Right kidney (tissue), 9 donors: Measurements from ENCODE around the gene SPRY1.

Experiments
- DNase-seq: peaks from one replicate; pipeline ENCODE4 v3.0.0-alpha.2; 2016
- long read RNA-seq, 8 donors: transcript quantifications; one replicate each; lab custom pipeline, GENCODE V29; 2026

The SPRY1 gene, protein sequence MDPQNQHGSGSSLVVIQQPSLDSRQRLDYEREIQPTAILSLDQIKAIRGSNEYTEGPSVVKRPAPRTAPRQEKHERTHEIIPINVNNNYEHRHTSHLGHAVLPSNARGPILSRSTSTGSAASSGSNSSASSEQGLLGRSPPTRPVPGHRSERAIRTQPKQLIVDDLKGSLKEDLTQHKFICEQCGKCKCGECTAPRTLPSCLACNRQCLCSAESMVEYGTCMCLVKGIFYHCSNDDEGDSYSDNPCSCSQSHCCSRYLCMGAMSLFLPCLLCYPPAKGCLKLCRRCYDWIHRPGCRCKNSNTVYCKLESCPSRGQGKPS
- long read RNA-seq, donor 1, transcript SPRY1-206 (2 exons, 849 nt) = major isoform, 19 of 43 reads
- long read RNA-seq, donor 1, partial matches to known transcripts = 15 of 43 reads
- long read RNA-seq, donor 1, other reads (novel, unspliced or antisense) = 7 of 43 reads
- long read RNA-seq, donor 2, transcript SPRY1-206 (2 exons, 849 nt) = major isoform, 22 of 34 reads
- long read RNA-seq, donor 2, partial matches to known transcripts = 0 of 34 reads
- long read RNA-seq, donor 2, other reads (novel, unspliced or antisense) = 6 of 34 reads
- long read RNA-seq, donor 3, transcript SPRY1-206 (2 exons, 849 nt) = major isoform, 15 of 25 reads
- long read RNA-seq, donor 3, partial matches to known transcripts = 0 of 25 reads
- long read RNA-seq, donor 3, other reads (novel, unspliced or antisense) = 8 of 25 reads
- long read RNA-seq, donor 4, transcript SPRY1-206 (2 exons, 849 nt) = major isoform, 22 of 37 reads
- long read RNA-seq, donor 4, partial matches to known transcripts = 0 of 37 reads
- long read RNA-seq, donor 4, other reads (novel, unspliced or antisense) = 11 of 37 reads
- long read RNA-seq, donor 5, transcript SPRY1-206 (2 exons, 849 nt) = major isoform, 21 of 45 reads
- long read RNA-seq, donor 5, partial matches to known transcripts = 0 of 45 reads
- long read RNA-seq, donor 5, other reads (novel, unspliced or antisense) = 19 of 45 reads
- long read RNA-seq, donor 6, transcript SPRY1-206 (2 exons, 849 nt) = major isoform, 32 of 45 reads
- long read RNA-seq, donor 6, partial matches to known transcripts = 0 of 45 reads
- long read RNA-seq, donor 6, other reads (novel, unspliced or antisense) = 9 of 45 reads
- long read RNA-seq, donor 7, transcript SPRY1-206 (2 exons, 849 nt) = major isoform, 36 of 70 reads
- long read RNA-seq, donor 7, transcript SPRY1-204 (2 exons, 1,012 nt) = minor isoform, 7 of 70 reads
- long read RNA-seq, donor 7, partial matches to known transcripts = 16 of 70 reads
- long read RNA-seq, donor 7, other reads (novel, unspliced or antisense) = 10 of 70 reads
- long read RNA-seq, donor 8, transcript SPRY1-206 (2 exons, 849 nt) = major isoform, 15 of 33 reads
- long read RNA-seq, donor 8, partial matches to known transcripts = 0 of 33 reads
- long read RNA-seq, donor 8, other reads (novel, unspliced or antisense) = 14 of 33 reads

DNA sequence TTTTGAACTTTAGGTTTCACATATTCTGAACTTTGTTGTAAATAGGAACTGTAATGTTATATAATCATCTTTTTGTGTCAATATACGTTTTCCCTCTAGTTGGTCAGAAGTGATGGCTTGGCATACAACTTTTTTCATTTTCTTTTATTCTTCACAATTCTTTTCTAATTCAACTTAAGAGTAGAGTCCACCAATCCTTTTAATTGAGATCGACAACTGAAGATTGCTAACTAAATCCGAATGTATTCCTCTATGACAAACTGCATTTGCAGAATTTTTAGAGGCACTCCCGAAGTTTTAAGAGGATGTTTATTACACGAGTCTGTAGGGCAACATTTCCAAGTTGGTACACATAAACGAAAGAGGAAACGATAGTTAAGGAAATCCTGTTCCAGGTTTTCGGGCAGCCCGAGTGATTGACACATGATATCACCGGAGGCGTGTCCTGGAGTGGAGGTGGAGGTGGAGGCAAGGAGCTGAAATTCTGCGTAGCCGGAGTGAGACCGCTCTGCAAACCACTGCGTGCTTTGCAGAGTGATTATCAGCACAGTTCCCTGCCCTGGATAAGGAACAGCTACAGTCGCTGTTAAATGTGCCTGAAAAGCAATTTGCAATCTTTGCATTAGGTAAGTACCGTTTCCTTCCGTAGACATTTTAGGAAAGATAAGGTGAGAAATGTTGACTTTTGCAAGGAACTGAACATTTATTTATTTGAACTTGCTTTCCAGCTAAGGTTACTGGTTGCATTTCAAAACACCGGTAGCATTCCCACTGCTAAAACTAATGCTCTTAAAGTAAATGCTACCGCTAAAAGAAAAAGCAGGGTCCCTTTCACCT is at the start of gene SPRY1:
Gene SPRY1, plus strand, starts transcription at position 489 of the 837 bp plus-strand sequence. CDS start 4,797 bp downstream, outside the sequence.
- DNase-seq = peak; percentile 77

DNA sequence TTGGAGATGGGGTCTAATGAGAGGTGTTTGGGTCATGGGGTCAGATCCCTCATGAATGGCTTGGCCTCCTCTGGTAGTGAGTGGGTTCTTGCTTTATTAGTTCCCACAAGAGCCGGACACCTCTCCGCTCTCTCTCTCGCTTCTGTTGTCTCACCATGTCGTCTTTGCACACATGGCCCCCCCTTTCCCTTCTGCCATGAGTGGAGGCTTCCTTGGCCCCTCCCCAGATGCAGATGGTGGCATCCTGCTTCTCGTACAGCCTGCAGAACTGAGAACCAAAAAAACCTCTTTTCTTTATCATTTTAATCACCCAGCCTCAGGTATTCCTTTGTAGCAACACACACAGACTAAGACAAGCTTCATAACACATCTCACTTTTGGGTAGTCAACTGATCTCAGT is 49.6 kb upstream of the SPRY1 start:
- no peak for DNase-seq

DNA sequence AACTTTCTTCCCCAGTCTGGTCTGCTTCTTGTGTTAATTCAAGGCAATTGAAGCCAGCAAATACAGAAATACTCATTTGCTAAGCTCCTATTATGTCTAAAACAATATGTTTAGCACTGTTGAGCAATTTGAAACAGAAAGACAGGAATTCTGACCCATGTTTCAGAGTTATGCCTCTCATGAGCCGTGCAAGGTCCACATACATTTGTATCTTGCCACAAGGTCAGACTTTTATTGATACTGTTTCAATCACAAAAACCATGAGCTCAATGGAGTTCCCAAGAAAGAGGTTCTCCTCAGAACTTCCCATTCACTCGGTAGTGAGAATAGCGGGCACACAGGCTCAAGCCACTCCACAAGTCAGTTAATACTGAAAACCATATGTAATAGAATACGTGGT is 47.6 kb upstream of the SPRY1 start:
- DNase-seq = no peak

DNA sequence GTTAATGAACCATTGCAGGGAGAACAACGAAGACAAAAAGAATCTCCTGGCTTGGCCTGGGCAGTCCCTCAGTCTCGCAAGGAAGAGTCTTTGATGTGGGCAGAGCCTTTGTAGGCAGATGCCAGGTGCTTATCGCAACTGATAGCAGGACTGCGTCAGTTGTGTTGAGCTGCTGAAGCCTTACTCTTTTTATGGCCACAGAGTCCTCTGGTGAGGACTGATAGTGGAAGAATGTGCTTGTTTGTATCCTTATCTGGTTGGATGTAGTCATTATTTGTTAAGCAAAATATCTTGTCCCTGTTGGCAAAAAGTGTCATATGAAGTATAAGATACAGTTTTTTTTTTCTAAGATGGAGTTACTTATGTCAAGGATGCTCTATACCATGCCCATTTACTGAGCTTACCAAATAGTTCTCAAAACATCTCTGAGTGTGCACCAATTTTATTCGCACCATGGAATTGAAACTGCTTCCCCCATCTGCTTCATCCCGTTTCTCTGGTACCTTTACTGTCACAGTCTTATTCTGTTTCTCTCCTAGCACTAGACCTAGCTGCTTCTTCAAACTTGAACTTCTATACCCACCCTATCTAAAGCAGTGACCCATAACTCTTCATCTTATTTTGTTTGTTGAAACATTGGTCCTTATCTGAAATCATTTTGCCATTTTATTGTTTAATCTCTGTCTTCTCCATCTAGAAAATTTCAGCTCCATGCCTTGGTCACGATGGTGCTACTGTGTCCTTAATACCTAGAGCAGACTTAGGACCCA is 47.0 kb upstream of the SPRY1 start:
- DNase-seq = no peak

DNA sequence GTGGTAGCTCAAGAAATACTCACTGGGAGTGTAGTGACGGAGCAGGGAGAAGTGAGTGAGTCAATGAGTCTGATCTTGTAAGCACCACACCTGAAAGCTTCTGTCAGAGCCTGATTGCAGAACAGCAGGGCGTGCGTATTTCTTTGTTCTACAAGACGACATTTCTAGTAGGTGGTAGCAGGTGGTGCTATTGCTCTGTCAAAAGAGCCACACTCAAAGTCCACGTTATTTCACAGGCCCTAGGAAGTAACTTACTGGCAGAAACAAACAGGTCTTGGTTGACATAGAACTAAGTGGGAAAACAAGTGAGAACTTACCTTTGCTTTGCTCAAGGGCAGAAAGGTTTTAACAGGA is 46.4 kb upstream of the SPRY1 start:
- DNase-seq = no peak

DNA sequence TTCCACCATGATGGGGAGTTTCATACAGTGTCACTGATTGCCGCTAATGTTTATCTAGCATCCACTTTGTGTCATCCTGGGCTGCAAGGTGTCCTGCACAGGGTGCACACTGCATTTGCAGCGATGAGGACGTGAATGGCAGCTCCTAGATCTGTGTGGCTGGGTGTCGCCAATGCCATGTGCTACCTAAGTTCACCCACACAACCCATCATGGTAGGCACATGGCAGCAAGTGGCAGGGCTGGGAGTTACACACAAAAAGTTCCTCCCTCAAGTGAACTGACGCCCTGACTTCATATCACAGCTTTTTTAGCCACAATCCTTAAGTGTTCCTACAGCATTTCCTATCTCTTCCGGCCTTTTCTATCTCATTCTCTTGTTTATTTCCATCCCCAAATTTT is 45.9 kb upstream of the SPRY1 start:
- no peak for DNase-seq

DNA sequence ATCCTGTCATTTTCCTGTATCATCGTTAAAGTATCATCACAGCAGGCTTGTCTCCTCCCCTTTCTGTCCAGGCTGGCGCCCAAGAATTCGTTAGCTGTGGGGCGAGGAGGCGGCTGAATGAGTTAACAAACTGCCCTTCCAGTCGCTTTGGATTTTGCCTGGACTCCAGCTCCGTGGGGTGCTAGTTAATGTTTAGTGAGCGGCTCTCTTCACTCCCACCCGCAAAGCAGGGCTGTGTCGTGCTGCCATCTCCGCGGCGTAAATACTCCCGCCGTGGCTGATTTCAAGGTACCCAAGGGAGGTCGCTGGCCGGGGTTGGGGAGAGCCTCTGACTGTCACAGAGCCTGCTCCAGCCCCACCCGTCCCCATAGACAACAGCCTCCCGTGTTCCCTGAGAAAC is 44.9 kb upstream of the SPRY1 start:
- DNase-seq = no peak

DNA sequence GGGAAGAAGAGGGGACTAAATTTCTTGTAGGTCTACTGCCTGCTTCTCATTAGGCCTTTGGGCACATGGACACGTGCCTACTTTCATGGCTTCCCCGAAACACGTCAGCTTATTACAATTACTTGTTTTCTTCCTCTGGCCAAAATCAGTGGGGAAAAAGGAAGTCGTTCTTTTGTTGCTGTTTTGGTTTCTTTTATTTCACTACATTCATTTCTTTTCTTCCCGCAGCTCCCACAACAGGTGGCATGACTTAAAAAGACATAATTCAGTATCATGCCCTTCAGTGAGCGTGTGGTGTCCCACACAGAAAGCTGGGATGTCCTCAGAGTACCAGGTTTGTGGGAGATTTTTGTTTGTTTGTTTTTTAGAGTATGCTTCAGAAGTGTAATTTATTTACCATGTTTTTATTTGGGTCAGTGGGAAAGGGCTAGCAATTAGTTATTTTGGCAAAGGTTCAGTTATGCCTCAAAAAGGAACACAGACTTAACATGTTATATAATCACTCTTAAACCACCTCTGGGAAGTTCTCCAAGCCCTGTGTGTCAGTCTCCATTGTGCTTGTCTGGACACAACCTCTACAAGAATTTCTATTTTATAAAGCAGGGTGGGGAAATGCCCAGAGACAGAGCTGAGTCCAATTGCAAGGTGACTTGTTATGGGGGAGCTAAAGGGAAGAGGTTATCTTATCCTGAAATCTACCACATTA is 44.2 kb upstream of the SPRY1 start:
- no peak for DNase-seq

DNA sequence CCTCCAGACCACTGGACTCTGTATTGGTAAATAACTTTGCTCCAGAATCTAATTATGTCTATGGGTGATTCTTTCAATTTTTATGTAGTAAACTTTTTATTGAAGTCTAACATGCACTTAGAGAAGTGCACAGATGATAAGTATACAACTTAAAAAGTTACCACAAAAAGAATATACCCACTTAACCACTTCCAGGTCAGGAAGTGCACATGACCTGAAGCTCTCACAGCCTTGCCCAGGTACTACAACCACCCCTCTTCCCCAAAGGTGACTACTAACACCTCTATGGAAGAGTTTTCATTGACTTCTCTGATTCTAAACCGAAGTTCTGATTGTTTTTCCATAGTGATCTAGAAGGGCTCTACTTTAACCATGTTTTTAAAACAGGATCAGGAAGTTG is 43.6 kb upstream of the SPRY1 start:
- DNase-seq = no peak

DNA sequence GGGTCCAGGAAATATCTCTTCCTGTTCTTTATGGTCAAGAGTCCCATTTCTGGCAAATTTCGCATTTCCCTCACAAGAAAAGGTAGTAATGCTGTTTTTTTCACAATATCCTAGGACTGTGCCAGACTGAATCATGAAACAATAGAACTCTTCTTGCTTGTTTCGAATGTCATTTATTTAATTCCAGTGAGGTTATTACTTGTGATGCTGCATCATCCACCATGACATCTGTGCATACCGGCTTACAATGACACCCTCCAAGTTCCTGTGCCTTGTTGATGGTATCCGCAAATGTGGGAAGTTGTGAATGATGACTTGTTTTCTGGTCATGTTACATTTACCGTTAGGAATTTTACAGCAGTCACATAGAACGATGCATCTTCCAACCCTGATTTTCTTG is 42.9 kb upstream of the SPRY1 start:
- no peak for DNase-seq

DNA sequence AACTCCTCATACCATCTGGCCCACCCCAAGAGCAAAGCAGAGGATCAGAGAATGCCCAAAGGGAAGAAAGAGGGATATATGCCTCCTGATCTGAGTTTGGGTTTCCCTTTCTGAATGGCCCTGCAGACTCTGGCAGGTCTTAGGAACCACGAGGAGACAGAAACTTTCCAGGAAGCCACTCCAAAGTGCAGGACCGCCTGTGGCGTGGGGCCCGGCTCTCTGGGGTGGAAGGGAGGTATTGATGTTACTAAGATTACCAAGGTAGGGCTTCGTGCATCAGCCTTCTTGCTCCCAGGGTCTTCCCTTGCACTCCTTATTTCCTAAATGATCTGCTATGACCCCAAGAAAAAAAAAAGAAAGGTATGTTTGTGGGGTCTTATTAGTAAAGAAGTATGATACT is 41.9 kb upstream of the SPRY1 start:
- DNase-seq = no peak

DNA sequence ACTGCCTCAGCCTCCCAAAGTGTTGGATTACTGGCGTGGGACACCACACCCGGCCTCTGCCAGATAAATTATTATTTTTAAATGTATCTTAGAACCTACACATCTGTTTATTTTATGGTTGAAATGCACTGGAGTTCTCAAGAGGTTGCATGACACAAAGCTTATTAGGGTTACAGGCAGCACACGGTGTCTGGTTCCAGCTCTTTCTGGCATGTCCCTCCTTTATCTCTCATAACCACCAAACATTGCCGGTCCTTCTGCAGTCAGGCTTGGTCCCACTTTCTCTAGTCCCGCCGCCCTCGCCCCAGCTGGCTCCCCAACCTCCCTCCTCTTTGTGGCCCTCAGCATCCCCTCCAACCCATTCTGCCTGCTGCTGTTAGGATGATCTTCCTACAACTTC is 39.7 kb upstream of the SPRY1 start:
- no peak for DNase-seq

DNA sequence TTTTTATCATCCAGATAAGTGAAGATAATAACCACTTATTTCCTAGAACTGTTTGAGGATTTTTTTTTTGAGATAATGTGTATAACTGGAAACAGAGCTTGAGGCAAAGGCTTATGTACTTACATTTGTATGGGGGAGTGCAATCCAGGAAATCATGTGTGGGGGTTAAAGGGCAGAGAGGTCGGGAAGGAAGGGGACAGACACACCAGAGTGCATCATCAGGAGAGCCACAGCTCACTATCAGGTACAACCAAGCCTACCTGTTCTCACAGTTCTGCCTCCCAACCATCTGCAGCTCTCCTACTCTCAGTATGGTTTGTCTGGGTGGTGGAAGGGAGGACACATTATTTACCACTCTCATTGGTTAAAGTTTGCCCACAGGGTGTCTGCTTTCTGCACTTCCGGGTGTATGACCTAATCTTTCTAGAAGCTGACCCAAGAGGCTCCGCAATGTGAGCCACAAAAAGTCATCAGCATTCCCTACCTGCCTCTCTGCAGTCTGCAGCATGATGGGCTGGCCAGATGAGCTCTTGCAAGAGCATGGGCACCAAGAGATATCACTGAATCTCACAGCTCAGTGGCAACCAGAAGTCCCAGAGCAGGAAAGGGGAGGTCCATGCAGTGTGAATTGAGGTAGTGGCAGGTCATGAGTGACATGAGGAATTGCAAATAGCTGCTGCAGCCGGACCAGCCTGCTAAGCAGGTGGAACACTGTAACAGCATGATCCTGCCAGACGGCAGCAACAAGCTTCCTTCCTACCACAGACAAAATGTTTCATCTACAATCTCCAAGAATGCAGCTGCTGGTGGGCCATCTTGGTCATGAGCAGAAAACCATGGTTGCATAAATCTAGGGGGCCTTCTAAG is 36.9 kb upstream of the SPRY1 start:
- DNase-seq = no peak

DNA sequence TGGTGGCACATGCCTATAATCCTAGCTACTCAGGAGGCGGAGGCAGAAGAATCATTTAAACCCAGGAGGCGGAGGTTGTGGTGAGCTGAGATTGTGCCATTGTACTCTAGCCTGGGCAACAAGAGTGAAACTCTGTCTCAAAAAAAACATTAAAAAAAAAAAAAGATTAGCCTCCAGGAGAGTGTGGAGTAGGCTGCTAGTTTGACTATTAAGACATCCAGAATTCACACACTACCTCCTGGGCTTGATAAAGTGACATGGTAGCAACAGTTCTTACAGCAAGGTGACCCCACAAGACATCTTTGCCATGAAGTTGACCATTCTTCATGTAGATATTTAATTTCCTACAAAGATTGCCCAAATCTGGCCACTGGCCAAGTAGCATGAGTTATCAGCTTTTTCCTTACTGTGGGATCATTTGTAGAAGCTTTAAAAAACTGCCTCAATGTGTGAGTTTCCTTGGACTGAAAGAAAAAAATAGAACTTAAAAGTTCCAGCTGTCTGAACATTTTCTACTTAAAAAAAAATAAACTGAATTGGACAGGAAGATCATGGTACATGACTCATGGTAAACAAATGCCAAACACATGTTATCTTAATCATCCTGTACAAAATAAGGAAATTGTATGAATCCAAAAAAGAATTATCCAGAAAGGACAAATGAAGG is 35.3 kb upstream of the SPRY1 start:
- DNase-seq = no peak

DNA sequence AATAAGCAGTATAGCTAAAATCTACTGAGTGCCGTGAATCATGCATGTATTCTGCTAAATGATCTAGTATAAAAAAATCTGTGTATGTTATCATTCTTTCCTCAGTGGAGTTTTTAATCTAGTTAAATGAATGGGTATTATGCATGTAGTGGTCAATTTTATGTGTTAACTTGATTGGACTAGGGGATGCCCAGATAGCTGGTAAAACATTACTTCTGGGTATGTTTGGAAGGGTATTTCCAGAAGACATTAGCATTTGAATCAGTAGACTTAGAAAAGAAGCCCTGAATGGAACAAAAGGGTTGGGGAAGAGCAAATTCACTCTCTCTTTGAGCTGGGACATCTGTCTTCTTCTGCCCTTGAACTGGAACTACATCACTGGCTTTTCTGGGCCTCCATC is 34.5 kb upstream of the SPRY1 start:
- DNase-seq = no peak

DNA sequence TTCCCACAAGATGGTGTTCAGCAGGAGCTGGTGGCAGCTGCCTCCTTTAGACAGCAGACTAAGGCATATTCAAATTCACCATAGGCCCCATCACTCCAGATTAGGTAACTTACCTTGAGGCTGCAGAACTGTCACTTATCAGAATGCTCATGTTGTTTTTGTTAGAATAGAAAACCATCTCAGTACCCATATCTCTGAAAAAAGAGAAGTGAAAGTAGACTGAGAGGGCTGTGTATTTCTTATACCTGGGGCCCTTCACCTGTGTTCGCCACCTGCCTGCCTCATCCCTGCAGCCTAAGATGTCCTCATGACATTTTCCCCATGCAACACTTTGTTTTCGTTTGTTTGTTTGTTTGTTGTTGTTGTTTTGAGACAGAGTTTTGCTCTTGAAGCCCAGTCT is 32.9 kb upstream of the SPRY1 start:
- no peak for DNase-seq

DNA sequence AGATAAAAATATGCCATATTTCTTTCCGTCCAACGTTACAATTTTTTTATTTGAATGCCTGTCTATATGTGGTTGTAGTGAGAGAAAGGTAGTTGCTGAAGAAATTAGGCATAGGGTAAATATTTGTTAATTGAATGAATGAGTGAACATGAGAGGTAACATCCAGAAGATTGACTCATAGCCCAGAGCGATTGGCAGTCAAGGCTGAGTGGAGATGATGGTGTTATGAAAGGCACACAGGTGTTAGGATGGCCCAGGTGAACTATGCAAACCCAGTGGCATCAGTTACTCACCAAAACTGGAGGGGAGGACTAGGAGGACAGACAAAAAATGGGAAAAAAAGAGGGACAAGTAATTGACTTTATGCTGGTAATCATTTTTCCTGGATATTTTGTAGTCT is 31.7 kb upstream of the SPRY1 start:
- DNase-seq = no peak

DNA sequence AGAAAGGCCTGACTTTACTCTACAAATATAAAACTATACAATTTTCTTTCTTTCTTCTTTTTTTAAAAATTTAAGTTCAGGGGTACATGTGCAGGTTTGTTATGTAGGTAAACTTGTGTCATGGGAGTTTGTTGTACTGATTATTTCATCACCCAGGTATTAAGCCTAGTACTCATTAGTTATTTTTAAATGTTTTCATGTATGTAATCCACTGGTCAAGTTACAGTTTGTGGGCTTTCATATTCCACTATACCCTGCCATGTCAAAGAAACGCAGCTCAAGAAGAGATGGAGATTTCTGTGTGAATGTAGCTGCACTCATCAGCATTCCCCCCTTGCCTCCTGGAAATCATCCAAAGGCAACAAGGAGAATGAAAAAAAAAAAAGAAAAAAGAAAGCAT is 31.2 kb upstream of the SPRY1 start:
- no peak for DNase-seq
